ENCODE measurements around the gene LRIT2. TPM values are rescaled to one million over a fixed set of nuclear protein-coding genes. Genes with fewer than 3 reads are reported as not detected.

LRIT2 gene
- total and polyA plus RNA-seq, 11 donors: not detected

DNA sequence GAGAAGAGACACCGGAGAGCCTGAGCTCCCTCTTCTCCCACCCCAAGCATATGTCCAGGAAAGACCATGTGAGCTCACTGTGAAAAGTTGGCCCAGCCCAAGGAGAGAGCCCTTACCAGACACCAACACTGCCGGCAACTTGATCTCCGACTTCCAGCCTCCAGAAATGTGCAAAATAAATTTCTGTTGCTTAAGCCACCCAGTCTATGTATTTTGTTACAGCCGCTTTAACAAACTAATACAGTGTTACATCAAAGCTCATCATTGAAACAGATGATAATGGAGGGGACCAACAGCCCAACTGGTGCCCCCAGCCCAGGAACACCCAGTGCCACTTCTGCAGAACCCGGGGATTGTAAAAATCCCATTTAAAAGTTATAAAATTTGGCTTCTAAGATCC is 38.4 kb upstream of the LRIT2 start:
- DNase-seq: no peak
- 78 to 88% (median 80%) methylated on average over 5 of the region's 5 CpGs for WGBS, 4 donors
- H3K4me1 ChIP-seq: peaks cover 0 to 7% (median 2%) of the 10 kb centered on the region in 12 donors
- no peak for ATAC-seq
- no peak overlapping the region for H3K27ac ChIP-seq
- no peak for TF ChIP-seq POLR2A (IDR thresholded peaks at IDR 0.05)
- TF ChIP-seq, protein P1, sequence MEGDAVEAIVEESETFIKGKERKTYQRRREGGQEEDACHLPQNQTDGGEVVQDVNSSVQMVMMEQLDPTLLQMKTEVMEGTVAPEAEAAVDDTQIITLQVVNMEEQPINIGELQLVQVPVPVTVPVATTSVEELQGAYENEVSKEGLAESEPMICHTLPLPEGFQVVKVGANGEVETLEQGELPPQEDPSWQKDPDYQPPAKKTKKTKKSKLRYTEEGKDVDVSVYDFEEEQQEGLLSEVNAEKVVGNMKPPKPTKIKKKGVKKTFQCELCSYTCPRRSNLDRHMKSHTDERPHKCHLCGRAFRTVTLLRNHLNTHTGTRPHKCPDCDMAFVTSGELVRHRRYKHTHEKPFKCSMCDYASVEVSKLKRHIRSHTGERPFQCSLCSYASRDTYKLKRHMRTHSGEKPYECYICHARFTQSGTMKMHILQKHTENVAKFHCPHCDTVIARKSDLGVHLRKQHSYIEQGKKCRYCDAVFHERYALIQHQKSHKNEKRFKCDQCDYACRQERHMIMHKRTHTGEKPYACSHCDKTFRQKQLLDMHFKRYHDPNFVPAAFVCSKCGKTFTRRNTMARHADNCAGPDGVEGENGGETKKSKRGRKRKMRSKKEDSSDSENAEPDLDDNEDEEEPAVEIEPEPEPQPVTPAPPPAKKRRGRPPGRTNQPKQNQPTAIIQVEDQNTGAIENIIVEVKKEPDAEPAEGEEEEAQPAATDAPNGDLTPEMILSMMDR (IDR thresholded peaks at IDR 0.05): no peak
- no peaks in the 10 kb centered on the region for H3K36me3 ChIP-seq
- no peak overlapping the region for H3K4me3 ChIP-seq
- no peaks in the 10 kb centered on the region for H3K9me3 ChIP-seq
- intact Hi-C loops (cut with DNase I): loop anchor here in 9 of 10 donors (1.0 to 10.0 kb wide), 10 partner anchors 89 to 275 kb away; no protein-coding TSS in a partner anchor
- H3K27me3 ChIP-seq: peaks cover 0 to 20% (median 0%) of the 10 kb centered on the region in 9 donors

DNA sequence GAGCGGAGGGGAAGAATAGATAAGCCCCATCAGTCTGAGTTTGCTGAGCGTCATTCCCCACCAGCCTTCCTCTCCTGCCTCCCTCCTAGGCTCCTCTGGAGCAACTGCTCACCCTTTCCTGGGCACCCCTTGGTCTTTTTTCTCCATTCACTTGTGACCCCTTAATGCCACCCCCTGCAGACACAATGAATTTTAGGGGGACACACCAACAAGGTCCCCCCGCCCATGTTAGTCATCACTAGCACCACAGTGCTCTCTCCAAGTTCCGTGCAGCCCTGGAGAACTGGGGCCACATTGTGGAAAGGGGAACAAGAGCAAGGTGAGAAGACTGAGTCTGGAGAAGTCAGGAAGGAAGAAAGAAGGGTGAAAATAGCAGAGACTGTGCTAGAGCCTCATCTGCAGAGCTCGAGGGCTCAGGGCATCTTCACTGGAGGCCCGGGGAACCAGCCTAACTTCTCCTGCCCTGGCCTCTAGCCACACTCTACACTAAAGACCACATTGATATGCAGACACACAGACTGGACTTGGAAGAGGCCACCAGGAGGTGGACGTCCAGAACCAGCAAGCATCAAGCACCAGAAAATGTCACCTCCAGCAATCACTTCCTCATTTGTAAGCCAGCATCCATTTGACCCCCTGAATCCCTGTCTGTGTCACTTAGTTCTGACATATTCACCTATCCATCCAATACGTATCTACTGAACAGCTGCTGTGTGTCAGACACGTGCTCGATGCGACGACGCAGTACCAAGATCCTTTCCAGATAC is 37.0 kb upstream of the LRIT2 start:
- peaks cover 0 to 32% (median 0%) of the 10 kb centered on the region in 9 donors for H3K27me3 ChIP-seq
- H3K9me3 ChIP-seq: no peaks in the 10 kb centered on the region
- ATAC-seq (no peak), DNase-seq (no peak)
- TF ChIP-seq, protein P1 (IDR thresholded peaks at IDR 0.05): no peak
- TF ChIP-seq POLR2A (IDR thresholded peaks at IDR 0.05): no peak
- H3K36me3 ChIP-seq: no peaks in the 10 kb centered on the region
- intact Hi-C loops (cut with DNase I): loop anchor here in 5 of 10 donors (2.0 to 10.0 kb wide), 5 partner anchors 90 to 275 kb away; no protein-coding TSS in a partner anchor
- H3K4me1 ChIP-seq: peaks cover 0 to 7% (median 2%) of the 10 kb centered on the region in 12 donors
- WGBS, 4 donors: 68 to 77% (median 70%) methylated on average over 13 of the region's 13 CpGs
- H3K4me3 ChIP-seq: no peak overlapping the region
- no peak overlapping the region for H3K27ac ChIP-seq

DNA sequence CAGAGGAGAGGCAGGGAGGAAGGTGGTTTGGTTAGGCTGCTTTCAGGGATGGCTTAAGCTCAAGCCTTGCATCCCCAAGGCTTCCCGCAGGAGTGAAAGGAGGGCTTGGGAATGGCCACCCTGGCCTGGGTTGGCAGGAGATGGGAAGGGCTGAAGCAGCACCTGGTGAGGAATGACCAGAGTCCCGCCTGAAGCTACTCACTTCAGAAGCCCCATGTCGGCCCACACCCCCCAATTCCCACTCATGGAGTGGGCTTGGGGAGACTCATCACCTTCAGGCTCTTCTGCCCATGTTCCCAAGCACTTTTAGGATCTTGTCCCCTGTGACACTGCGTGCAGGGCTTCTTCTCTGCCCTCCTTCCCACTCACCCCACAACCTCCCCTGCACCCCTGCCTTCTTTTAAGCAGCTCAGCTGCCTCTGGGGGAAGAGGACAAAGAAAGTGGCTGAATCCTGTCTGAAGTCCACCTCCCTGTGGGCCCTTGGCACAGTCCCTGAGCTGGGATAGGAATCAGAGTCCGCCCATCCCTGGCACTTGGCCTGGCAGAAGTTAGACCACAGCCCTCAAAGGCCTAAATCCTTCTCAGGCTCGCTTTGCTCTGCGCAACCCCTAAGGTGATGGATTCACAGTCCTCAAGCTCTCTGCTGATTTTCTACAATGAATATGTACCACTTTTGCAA is 36.0 kb upstream of the LRIT2 start:
- intact Hi-C loops (cut with DNase I): loop anchor here in 5 of 10 donors (5.0 to 10.0 kb wide), 4 partner anchors 91 to 276 kb away; no protein-coding TSS in a partner anchor
- H3K27ac ChIP-seq: no peak overlapping the region
- WGBS, 4 donors: 73 to 88% (median 84%) methylated on average over 7 of the region's 7 CpGs
- TF ChIP-seq, protein P1 (IDR thresholded peaks at IDR 0.05): no peak
- TF ChIP-seq POLR2A (IDR thresholded peaks at IDR 0.05): no peak
- H3K36me3 ChIP-seq: no peaks in the 10 kb centered on the region
- peaks cover 0 to 39% (median 0%) of the 10 kb centered on the region in 9 donors for H3K27me3 ChIP-seq
- no peak overlapping the region for H3K4me3 ChIP-seq
- DNase-seq (no peak), ATAC-seq (no peak)
- no peaks in the 10 kb centered on the region for H3K9me3 ChIP-seq
- peaks cover 0 to 14% (median 3%) of the 10 kb centered on the region in 12 donors for H3K4me1 ChIP-seq

Measured in heart left ventricle (tissue), 16 donors.